GM12878 (cell line): ENCODE data around the gene TNIP3. TPM values are rescaled to one million over a fixed set of nuclear protein-coding genes. Genes with fewer than 3 reads are reported as not detected.

Experiments used
- BCL3 ChIP-seq: IDR thresholded peaks from 2 replicates; pipeline ENCODE4 v1.6.1; 2011; ENCODE audit warnings: borderline replicate concordance, low read depth, mild to moderate bottlenecking, moderate library complexity, low read length; ENCODE audit not compliant: insufficient read depth, poor library complexity, severe bottlenecking
- BMI1 ChIP-seq: fragments of 450-650 bp; IDR thresholded peaks from 2 replicates; pipeline ENCODE4 v1.6.1; 2016; ENCODE audit warnings: mild to moderate bottlenecking, moderate library complexity, borderline replicate concordance
- CHD2 ChIP-seq: IDR thresholded peaks from 2 replicates; pipeline ENCODE4 v1.6.1; 2011; ENCODE audit warnings: low read depth, low read length, improper control_type of control experiment, borderline replicate concordance
- HDAC6 ChIP-seq: fragments of 200-600 bp; sonication (generic); IDR thresholded peaks from one replicate; pipeline ENCODE4 v1.8.0; 2017; ENCODE audit warnings: antibody characterized with exemption; ENCODE audit not compliant: unreplicated experiment
- KAT2A ChIP-seq: conservative IDR thresholded peaks from 2 replicates; pipeline ENCODE4 v1.6.1; 2011; ENCODE audit warnings: low read depth, low read length; ENCODE audit not compliant: control insufficient read depth
- KLF5 ChIP-seq: fragments of 450-650 bp; IDR thresholded peaks from 2 replicates; pipeline ENCODE4 v1.6.1; 2014; ENCODE audit warnings: mild to moderate bottlenecking; ENCODE audit not compliant: partially characterized antibody
- LARP7 ChIP-seq: fragments of 450-650 bp; IDR thresholded peaks from 2 replicates; pipeline ENCODE4 v1.6.1; 2017; ENCODE audit warnings: mild to moderate bottlenecking
- MYB ChIP-seq: fragments of 150-350 bp; IDR thresholded peaks from 2 replicates; pipeline ENCODE4 v1.6.1; 2014; ENCODE audit warnings: mild to moderate bottlenecking, low read depth, low read length, borderline replicate concordance
- MYC ChIP-seq: IDR thresholded peaks from 2 replicates; pipeline ENCODE4 v1.6.1; 2011; ENCODE audit warnings: mild to moderate bottlenecking, low read length, moderate library complexity, inconsistent platforms; ENCODE audit not compliant: insufficient read depth, insufficient replicate concordance, insufficient read length, severe bottlenecking
- NR2C2 ChIP-seq: IDR thresholded peaks from 2 replicates; pipeline ENCODE4 v1.6.1; 2011; ENCODE audit warnings: borderline replicate concordance, low read depth; ENCODE audit not compliant: control insufficient read depth, insufficient read length
- POLR2AphosphoS2 ChIP-seq: IDR thresholded peaks from 2 replicates; pipeline ENCODE4 v1.6.1; 2011; ENCODE audit warnings: low read depth, mild to moderate bottlenecking, low read length, improper control_type of control experiment, moderate library complexity
- RB1 ChIP-seq: fragments of 450-650 bp; formaldehyde crosslinking; IDR thresholded peaks from 2 replicates; pipeline ENCODE4 v1.6.1; 2017; ENCODE audit warnings: mild to moderate bottlenecking, borderline replicate concordance
- SKIL ChIP-seq: fragments of 450-650 bp; IDR thresholded peaks from 2 replicates; pipeline ENCODE4 v1.6.1; 2017; ENCODE audit warnings: mild to moderate bottlenecking, low read depth, inconsistent platforms; ENCODE audit not compliant: poor library complexity, severe bottlenecking
- ZNF384 ChIP-seq: IDR thresholded peaks from 2 replicates; pipeline ENCODE4 v1.6.1; 2012; ENCODE audit warnings: low read depth, mild to moderate bottlenecking, low read length, improper control_type of control experiment, borderline replicate concordance
- polyA plus RNA-seq, 11 experiments: library from polyadenylated mRNA; depleted of rRNA in 4 of 11; unstranded in 6 of 11; stranded (reverse) in 5 of 11; fragments of >200 nt; fragmentation: Nextera tagmentation in 4 of 11; fragmentation: Illumina TruSeq in 1 of 11; extraction: Ambion mirVana in 4 of 11; extraction: Trizol in 1 of 11; gene quantifications; 1 replicate in 1 of 11; 2 replicates in 10 of 11; pipeline versions ENCODE4 v1.2.1 to v1.2.3, GENCODE V29; 2011 to 2016; ENCODE audit warnings: inconsistent platforms in 2 of 11, missing spikeins in 2 of 11, low read depth in 1 of 11
- total RNA-seq, 4 experiments: library from RNA; depleted of rRNA in 3 of 4; stranded (reverse); fragments of >200 nt in 3 of 4; fragmentation: Illumina TruSeq in 1 of 4; extraction: Trizol in 1 of 4; gene quantifications; 2 replicates each; pipeline versions ENCODE4 v1.2.1 to v1.2.3, GENCODE V29; 2013 to 2021
- TF ChIP-seq, protein P1 (sequence below): IDR thresholded peaks from 2 replicates; pipeline ENCODE4 v1.6.1; 2011; ENCODE audit warnings: mild to moderate bottlenecking, low read depth, low read length, moderate library complexity; ENCODE audit not compliant: insufficient replicate concordance
- TF ChIP-seq, protein P2 (sequence below): fragments of 450-650 bp; formaldehyde crosslinking; IDR thresholded peaks from 2 replicates; pipeline ENCODE4 v1.5.0; 2022; ENCODE audit warnings: mild to moderate bottlenecking, missing genetic modification characterization
- TF ChIP-seq, protein P3 (sequence below), 3 experiments: IDR thresholded peaks in 2 of 3; conservative IDR thresholded peaks in 1 of 3; 2 replicates each; pipeline ENCODE4 v1.5.1; 2011; ENCODE audit warnings: low read depth in 3 of 3, low read length in 3 of 3, mild to moderate bottlenecking in 3 of 3, control low read depth in 2 of 3, moderate library complexity in 2 of 3, inconsistent platforms in 1 of 3, mixed read lengths in 1 of 3; ENCODE audit not compliant: control insufficient read depth in 2 of 3, insufficient read depth in 1 of 3; ENCODE audit errors: extremely low read depth in 1 of 3

The TNIP3 gene
- total and polyA plus RNA-seq, 10 of the 15 experiments (the other 5 are each of a cell fraction or from before 2014, with no cell fraction given): 0.21 to 1.4 (median 0.67) TPM

GRCh38 chr4:121200795-121201472 lies 36.8 kb upstream of the TNIP3 start (continued):
- TF ChIP-seq, protein P1, sequence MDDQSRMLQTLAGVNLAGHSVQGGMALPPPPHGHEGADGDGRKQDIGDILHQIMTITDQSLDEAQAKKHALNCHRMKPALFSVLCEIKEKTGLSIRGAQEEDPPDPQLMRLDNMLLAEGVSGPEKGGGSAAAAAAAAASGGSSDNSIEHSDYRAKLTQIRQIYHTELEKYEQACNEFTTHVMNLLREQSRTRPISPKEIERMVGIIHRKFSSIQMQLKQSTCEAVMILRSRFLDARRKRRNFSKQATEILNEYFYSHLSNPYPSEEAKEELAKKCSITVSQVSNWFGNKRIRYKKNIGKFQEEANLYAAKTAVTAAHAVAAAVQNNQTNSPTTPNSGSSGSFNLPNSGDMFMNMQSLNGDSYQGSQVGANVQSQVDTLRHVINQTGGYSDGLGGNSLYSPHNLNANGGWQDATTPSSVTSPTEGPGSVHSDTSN: no peak
- TF ChIP-seq, protein P2, sequence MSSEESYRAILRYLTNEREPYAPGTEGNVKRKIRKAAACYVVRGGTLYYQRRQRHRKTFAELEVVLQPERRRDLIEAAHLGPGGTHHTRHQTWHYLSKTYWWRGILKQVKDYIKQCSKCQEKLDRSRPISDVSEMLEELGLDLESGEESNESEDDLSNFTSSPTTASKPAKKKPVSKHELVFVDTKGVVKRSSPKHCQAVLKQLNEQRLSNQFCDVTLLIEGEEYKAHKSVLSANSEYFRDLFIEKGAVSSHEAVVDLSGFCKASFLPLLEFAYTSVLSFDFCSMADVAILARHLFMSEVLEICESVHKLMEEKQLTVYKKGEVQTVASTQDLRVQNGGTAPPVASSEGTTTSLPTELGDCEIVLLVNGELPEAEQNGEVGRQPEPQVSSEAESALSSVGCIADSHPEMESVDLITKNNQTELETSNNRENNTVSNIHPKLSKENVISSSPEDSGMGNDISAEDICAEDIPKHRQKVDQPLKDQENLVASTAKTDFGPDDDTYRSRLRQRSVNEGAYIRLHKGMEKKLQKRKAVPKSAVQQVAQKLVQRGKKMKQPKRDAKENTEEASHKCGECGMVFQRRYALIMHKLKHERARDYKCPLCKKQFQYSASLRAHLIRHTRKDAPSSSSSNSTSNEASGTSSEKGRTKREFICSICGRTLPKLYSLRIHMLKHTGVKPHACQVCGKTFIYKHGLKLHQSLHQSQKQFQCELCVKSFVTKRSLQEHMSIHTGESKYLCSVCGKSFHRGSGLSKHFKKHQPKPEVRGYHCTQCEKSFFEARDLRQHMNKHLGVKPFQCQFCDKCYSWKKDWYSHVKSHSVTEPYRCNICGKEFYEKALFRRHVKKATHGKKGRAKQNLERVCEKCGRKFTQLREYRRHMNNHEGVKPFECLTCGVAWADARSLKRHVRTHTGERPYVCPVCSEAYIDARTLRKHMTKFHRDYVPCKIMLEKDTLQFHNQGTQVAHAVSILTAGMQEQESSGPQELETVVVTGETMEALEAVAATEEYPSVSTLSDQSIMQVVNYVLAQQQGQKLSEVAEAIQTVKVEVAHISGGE (CRISPR knock-in tag): no peak
- peak; percentile 32 for TF ChIP-seq BCL3
- TF ChIP-seq, protein P3, sequence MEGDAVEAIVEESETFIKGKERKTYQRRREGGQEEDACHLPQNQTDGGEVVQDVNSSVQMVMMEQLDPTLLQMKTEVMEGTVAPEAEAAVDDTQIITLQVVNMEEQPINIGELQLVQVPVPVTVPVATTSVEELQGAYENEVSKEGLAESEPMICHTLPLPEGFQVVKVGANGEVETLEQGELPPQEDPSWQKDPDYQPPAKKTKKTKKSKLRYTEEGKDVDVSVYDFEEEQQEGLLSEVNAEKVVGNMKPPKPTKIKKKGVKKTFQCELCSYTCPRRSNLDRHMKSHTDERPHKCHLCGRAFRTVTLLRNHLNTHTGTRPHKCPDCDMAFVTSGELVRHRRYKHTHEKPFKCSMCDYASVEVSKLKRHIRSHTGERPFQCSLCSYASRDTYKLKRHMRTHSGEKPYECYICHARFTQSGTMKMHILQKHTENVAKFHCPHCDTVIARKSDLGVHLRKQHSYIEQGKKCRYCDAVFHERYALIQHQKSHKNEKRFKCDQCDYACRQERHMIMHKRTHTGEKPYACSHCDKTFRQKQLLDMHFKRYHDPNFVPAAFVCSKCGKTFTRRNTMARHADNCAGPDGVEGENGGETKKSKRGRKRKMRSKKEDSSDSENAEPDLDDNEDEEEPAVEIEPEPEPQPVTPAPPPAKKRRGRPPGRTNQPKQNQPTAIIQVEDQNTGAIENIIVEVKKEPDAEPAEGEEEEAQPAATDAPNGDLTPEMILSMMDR (IDR thresholded peaks at IDR 0.05 in 2 of 3, conservative IDR thresholded peaks at IDR 0.05 in 1 of 3; ENCODE audit: control insufficient read depth in 2 of 3, extremely low read depth in 1 of 3, insufficient read depth in 1 of 3, low read depth in 3 of 3, low read length in 3 of 3): no peak
- TF ChIP-seq CHD2: no peak
- no peak for TF ChIP-seq POLR2AphosphoS2
- no peak for TF ChIP-seq MYC
- TF ChIP-seq BMI1: peak; percentile 32; the same call in 1 of the 2 replicates
- TF ChIP-seq KLF5: no peak
- no peak for TF ChIP-seq KAT2A
- no peak for TF ChIP-seq LARP7
- TF ChIP-seq ZNF384: no peak
- no peak for TF ChIP-seq MYB
- no peak for TF ChIP-seq NR2C2
- TF ChIP-seq RB1: peak; percentile 29; the same call in 1 of the 2 replicates
- no peak for TF ChIP-seq HDAC6
- no peak for TF ChIP-seq SKIL
